ENCODE data around the gene MAP7. TPM values are rescaled to one million over a fixed set of nuclear protein-coding genes. Genes with fewer than 3 reads are reported as not detected.

Gene MAP7
- total RNA-seq, 5 donors from 2014 or later (not counting 1 experiment from before 2014, with no cell fraction given), result 0.33 to 0.73 (median 0.57) TPM

DNA sequence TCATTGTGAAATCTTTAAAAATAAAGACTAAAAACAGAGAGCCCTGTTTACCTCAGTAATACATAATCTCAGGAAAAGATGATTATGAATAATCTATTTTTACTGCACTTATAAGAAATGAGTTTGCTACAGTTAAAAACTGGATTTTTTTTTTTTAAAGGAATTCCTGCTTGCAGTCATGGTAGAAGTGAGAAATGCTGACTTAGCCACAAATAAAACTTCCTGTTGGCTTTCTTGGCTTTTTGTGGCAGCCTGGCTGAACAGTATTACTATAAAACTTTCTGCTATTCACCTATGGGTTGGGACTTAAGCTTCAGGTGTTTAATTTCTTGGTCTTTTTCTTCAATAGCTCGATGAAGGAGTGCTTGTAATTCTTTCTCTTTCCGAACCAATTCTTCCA lies 12.0 kb upstream of the MAP7 start:
- Mint-ChIP-seq H3K36me3 (peaks cover 69% of the 10 kb centered on the region), H3K27me3 (no peaks in the 10 kb centered on the region), H3K9me3 (no peaks in the 10 kb centered on the region), H3K27ac (no peak overlapping the region), H3K4me1 (peaks cover 8 to 17% (median 10%) of the 10 kb centered on the region in 3 donors), H3K4me3 (no peak overlapping the region)
- Histone ChIP-seq H3K27me3 (replicated peaks in 1 of 2; ENCODE audit: control insufficient read depth in 2 of 2, extremely low read depth in 1 of 2, insufficient read depth in 2 of 2, low read length in 1 of 2) (no peaks in the 10 kb centered on the region), H3K36me3 (ENCODE audit: control insufficient read depth in 2 of 2, extremely low read depth in 1 of 2, insufficient read depth in 1 of 2, low read length in 1 of 2) (peaks cover 0 to 52% of the 10 kb centered on the region in 2 donors), H3K27ac (ENCODE audit: low read length) (no peak overlapping the region), H3K9me3 (no peaks in the 10 kb centered on the region), H3K4me1 (ENCODE audit: control insufficient read depth in 1 of 2, extremely low read depth in 1 of 2, insufficient read depth in 2 of 2, low read length in 2 of 2) (peaks cover 0 to 4% of the 10 kb centered on the region in 2 experiments), H3K4me3 (ENCODE audit: control insufficient read depth in 1 of 2, extremely low read depth in 1 of 2, low read length in 1 of 2) (no peak overlapping the region)
- ChIA-PET CTCF (interaction anchor here in 1 of 2 donors (0.9 kb wide), 1 partner anchor 13 kb away, joined by 3 read pairs; no protein-coding TSS in a partner anchor), POLR2A (interaction anchor here in 1 of 2 donors (0.6 to 0.7 kb wide), 2 partner anchors 374 to 627 kb away, joined by 4 to 7 read pairs; no protein-coding TSS in a partner anchor)
- WGBS (ENCODE audit: insufficient coverage), result no CpG with 5 or more reads among the region's 2 CpGs
- DNase-seq (no peak), ATAC-seq (replicated peaks in 1 of 4) (no peak)

GRCh38 chr6:136553166-136553787 lies 3.1 kb upstream of the MAP7 start:
- Mint-ChIP-seq H3K4me1 (peaks cover 4 to 15% (median 5%) of the 10 kb centered on the region in 3 donors), H3K27me3 (peaks cover 12 to 14% of the 10 kb centered on the region in 2 donors), H3K36me3 (peaks cover 20% of the 10 kb centered on the region), H3K27ac (no peak overlapping the region), H3K9me3 (no peaks in the 10 kb centered on the region), H3K4me3 (no peak overlapping the region)
- no peak for ATAC-seq (replicated peaks in 1 of 4)
- Histone ChIP-seq H3K36me3 (ENCODE audit: control insufficient read depth in 2 of 2, extremely low read depth in 1 of 2, insufficient read depth in 1 of 2, low read length in 1 of 2) (peaks cover 0 to 11% of the 10 kb centered on the region in 2 donors), H3K4me3 (ENCODE audit: control insufficient read depth in 1 of 2, extremely low read depth in 1 of 2, low read length in 1 of 2) (no peak overlapping the region), H3K27me3 (replicated peaks in 1 of 2; ENCODE audit: control insufficient read depth in 2 of 2, extremely low read depth in 1 of 2, insufficient read depth in 2 of 2, low read length in 1 of 2) (peaks cover 0 to 15% of the 10 kb centered on the region in 2 experiments), H3K9me3 (no peaks in the 10 kb centered on the region), H3K4me1 (ENCODE audit: control insufficient read depth in 1 of 2, extremely low read depth in 1 of 2, insufficient read depth in 2 of 2, low read length in 2 of 2) (peaks cover 2 to 12% of the 10 kb centered on the region in 2 experiments), H3K27ac (ENCODE audit: low read length) (no peak overlapping the region)
- ChIA-PET POLR2A (no interaction called here), CTCF (no interaction called here)
- WGBS (ENCODE audit: insufficient coverage), result 91% methylated on average over 3 of the region's 5 CpGs
- no peak for DNase-seq

GRCh38 chr6:136552054-136552453 lies 1.8 kb upstream of the MAP7 start:
- peaks cover 0 to 6% of the 10 kb centered on the region in 2 donors for H3K36me3 ChIP-seq (ENCODE audit: control insufficient read depth in 2 of 2, extremely low read depth in 1 of 2, insufficient read depth in 1 of 2, low read length in 1 of 2)
- ATAC-seq (replicated peaks in 1 of 4), result no peak
- H3K27ac Mint-ChIP-seq, result no peak overlapping the region

GRCh38 chr6:136551103-136551502 lies 881 bp upstream of the MAP7 start:
- peaks cover 26 to 27% of the 10 kb centered on the region in 2 donors for H3K27me3 Mint-ChIP-seq
- H3K4me3 Mint-ChIP-seq, result peak overlapping the region; percentile 60 to 67 (median 62)
- Histone ChIP-seq H3K36me3 (ENCODE audit: control insufficient read depth in 2 of 2, extremely low read depth in 1 of 2, insufficient read depth in 1 of 2, low read length in 1 of 2) (peaks cover 0 to 6% of the 10 kb centered on the region in 2 donors), H3K4me3 (ENCODE audit: control insufficient read depth in 1 of 2, extremely low read depth in 1 of 2, low read length in 1 of 2) (peak overlapping the region in 1 of 2 donors; percentile 23), H3K27me3 (replicated peaks in 1 of 2; ENCODE audit: control insufficient read depth in 2 of 2, extremely low read depth in 1 of 2, insufficient read depth in 2 of 2, low read length in 1 of 2) (peaks cover 0 to 15% of the 10 kb centered on the region in 2 experiments), H3K27ac (ENCODE audit: low read length) (no peak overlapping the region), H3K9me3 (no peaks in the 10 kb centered on the region), H3K4me1 (ENCODE audit: control insufficient read depth in 1 of 2, extremely low read depth in 1 of 2, insufficient read depth in 2 of 2, low read length in 2 of 2) (peaks cover 2 to 12% of the 10 kb centered on the region in 2 experiments)
- H3K4me1 Mint-ChIP-seq, result peaks cover 4 to 15% (median 5%) of the 10 kb centered on the region in 3 donors
- POLR2A ChIA-PET, result no interaction called here
- H3K36me3 Mint-ChIP-seq, result peaks cover 7% of the 10 kb centered on the region
- no peak for ATAC-seq (replicated peaks in 1 of 4)
- peak in 1 of 35 experiments; percentile 12 for DNase-seq
- H3K9me3 Mint-ChIP-seq, result no peaks in the 10 kb centered on the region
- CTCF ChIA-PET, result interaction anchor here (0.8 to 1.1 kb wide), 2 partner anchors 25 to 105 kb away, joined by 3 read pairs; no protein-coding TSS in a partner anchor
- H3K27ac Mint-ChIP-seq, result peak overlapping the region in 1 of 2 donors; percentile 6
- WGBS (ENCODE audit: insufficient coverage), result 77% methylated on average over 3 of the region's 8 CpGs

More at GRCh38 chr6:136552054-136552453, 1.8 kb upstream of the MAP7 start:
- H3K9me3 Mint-ChIP-seq, result no peaks in the 10 kb centered on the region
- Histone ChIP-seq H3K9me3 (no peaks in the 10 kb centered on the region), H3K27me3 (replicated peaks in 1 of 2; ENCODE audit: control insufficient read depth in 2 of 2, extremely low read depth in 1 of 2, insufficient read depth in 2 of 2, low read length in 1 of 2) (peaks cover 0 to 15% of the 10 kb centered on the region in 2 experiments), H3K4me1 (ENCODE audit: control insufficient read depth in 1 of 2, extremely low read depth in 1 of 2, insufficient read depth in 2 of 2, low read length in 2 of 2) (peaks cover 2 to 12% of the 10 kb centered on the region in 2 experiments), H3K27ac (ENCODE audit: low read length) (no peak overlapping the region), H3K4me3 (ENCODE audit: control insufficient read depth in 1 of 2, extremely low read depth in 1 of 2, low read length in 1 of 2) (no peak overlapping the region)
- peaks cover 10% of the 10 kb centered on the region for H3K36me3 Mint-ChIP-seq
- 90% methylated on average over 3 of the region's 4 CpGs for WGBS (ENCODE audit: insufficient coverage)
- ChIA-PET POLR2A (no interaction called here), CTCF (interaction anchor here in 1 of 2 donors (0.6 kb wide), 1 partner anchor 614 kb away, joined by 3 read pairs; no protein-coding TSS in a partner anchor)
- DNase-seq, result peak in 1 of 35 experiments; percentile 6
- peak overlapping the region in 1 of 3 donors; percentile 3 for H3K4me3 Mint-ChIP-seq
- peaks cover 17 to 18% of the 10 kb centered on the region in 2 donors for H3K27me3 Mint-ChIP-seq
- H3K4me1 Mint-ChIP-seq, result peaks cover 4 to 15% (median 5%) of the 10 kb centered on the region in 3 donors

DNA sequence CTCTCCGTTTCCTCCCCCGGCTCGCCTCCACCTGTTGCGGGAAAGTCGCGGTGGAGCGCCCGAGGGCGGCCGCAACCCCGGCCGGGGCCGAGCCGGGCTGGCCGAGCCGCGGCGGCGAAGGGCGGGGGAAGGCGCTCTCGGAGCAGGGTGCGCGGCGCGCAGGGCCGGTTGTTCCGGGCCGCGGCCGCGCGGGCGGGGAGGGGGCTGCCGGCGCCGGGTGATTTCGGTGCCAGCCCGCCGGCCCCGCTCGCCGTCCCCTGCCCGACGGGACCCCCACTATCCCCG lies 235 bp downstream of the MAP7 start:
- H3K27me3 Mint-ChIP-seq, result peaks cover 34 to 35% of the 10 kb centered on the region in 2 donors
- ChIA-PET CTCF (interaction anchor here (0.6 to 0.7 kb wide), 2 partner anchors 15 to 115 kb away, joined by 3 read pairs; no protein-coding TSS in a partner anchor), POLR2A (no interaction called here)
- Histone ChIP-seq H3K27me3 (replicated peaks in 1 of 2; ENCODE audit: control insufficient read depth in 2 of 2, extremely low read depth in 1 of 2, insufficient read depth in 2 of 2, low read length in 1 of 2) (peaks cover 0 to 18% of the 10 kb centered on the region in 2 experiments), H3K36me3 (ENCODE audit: control insufficient read depth in 2 of 2, extremely low read depth in 1 of 2, insufficient read depth in 1 of 2, low read length in 1 of 2) (no peaks in the 10 kb centered on the region), H3K27ac (ENCODE audit: low read length) (no peak overlapping the region), H3K9me3 (no peaks in the 10 kb centered on the region), H3K4me3 (ENCODE audit: control insufficient read depth in 1 of 2, extremely low read depth in 1 of 2, low read length in 1 of 2) (peak overlapping the region; percentile 33 to 39), H3K4me1 (ENCODE audit: control insufficient read depth in 1 of 2, extremely low read depth in 1 of 2, insufficient read depth in 2 of 2, low read length in 2 of 2) (peaks cover 2 to 12% of the 10 kb centered on the region in 2 experiments)
- ATAC-seq (replicated peaks in 1 of 4), result peak; percentile 39 to 73 (median 59)
- no peaks in the 10 kb centered on the region for H3K9me3 Mint-ChIP-seq
- H3K4me1 Mint-ChIP-seq, result peaks cover 4 to 15% (median 5%) of the 10 kb centered on the region in 3 donors
- under 1% methylated on average over 46 of the region's 46 CpGs for WGBS (ENCODE audit: insufficient coverage)
- peak overlapping the region; percentile 37 to 60 (median 53) for H3K4me3 Mint-ChIP-seq
- no peak overlapping the region for H3K27ac Mint-ChIP-seq
- DNase-seq, result peak in 3 of 35 experiments; percentile 6 to 11 (median 10)
- H3K36me3 Mint-ChIP-seq, result peaks cover 2% of the 10 kb centered on the region

GRCh38 chr6:136549300-136550044 lies 750 bp downstream of the MAP7 start:
- H3K27ac ChIP-seq (ENCODE audit: low read length), result no peak overlapping the region
- H3K36me3 Mint-ChIP-seq, result no peaks in the 10 kb centered on the region
- H3K9me3 ChIP-seq, result no peaks in the 10 kb centered on the region
- WGBS (ENCODE audit: insufficient coverage), result 5% methylated on average over 42 of the region's 42 CpGs
- peaks cover 39 to 40% of the 10 kb centered on the region in 2 donors for H3K27me3 Mint-ChIP-seq
- CTCF ChIA-PET, result interaction anchor here (0.6 to 0.9 kb wide), 4 partner anchors 12 to 241 kb away, joined by 3 read pairs; no protein-coding TSS in a partner anchor
- H3K36me3 ChIP-seq (ENCODE audit: control insufficient read depth in 2 of 2, extremely low read depth in 1 of 2, insufficient read depth in 1 of 2, low read length in 1 of 2), result no peaks in the 10 kb centered on the region
- H3K27ac Mint-ChIP-seq, result no peak overlapping the region
- peaks cover 0 to 20% of the 10 kb centered on the region in 2 experiments for H3K27me3 ChIP-seq (replicated peaks in 1 of 2; ENCODE audit: control insufficient read depth in 2 of 2, extremely low read depth in 1 of 2, insufficient read depth in 2 of 2, low read length in 1 of 2)
- peak overlapping the region; percentile 59 to 66 (median 61) for H3K4me3 Mint-ChIP-seq
- ATAC-seq (replicated peaks in 1 of 4) (no peak), DNase-seq (peak in 4 of 35 experiments; percentile 1 to 13 (median 4))
- H3K4me1 ChIP-seq (ENCODE audit: control insufficient read depth in 1 of 2, extremely low read depth in 1 of 2, insufficient read depth in 2 of 2, low read length in 2 of 2), result peaks cover 2 to 12% of the 10 kb centered on the region in 2 experiments
- peak overlapping the region; percentile 33 to 38 for H3K4me3 ChIP-seq (ENCODE audit: control insufficient read depth in 1 of 2, extremely low read depth in 1 of 2, low read length in 1 of 2)
- H3K9me3 Mint-ChIP-seq, result no peaks in the 10 kb centered on the region
- POLR2A ChIA-PET, result no interaction called here
- H3K4me1 Mint-ChIP-seq, result peaks cover 4 to 15% (median 5%) of the 10 kb centered on the region in 3 donors

Measured in T-cell (primary cell).